Thyroid gland (tissue), 4 donors: ENCODE results near the gene MAMDC4. TPM values are rescaled to one million over a fixed set of nuclear protein-coding genes. Genes with fewer than 3 reads are reported as not detected.
"Not testable (repeated sequence)": the region's sequence is repeated elsewhere in the genome, so short reads cannot be mapped to it uniquely, and the experiment has no call there.

Source experiments
- DNase-seq, 2 donors: peaks; one replicate each; pipeline ENCODE4 v3.0.0-alpha.2; 2019
- H3K27ac ChIP-seq, 3 donors: fragments of 200-600 bp; sonication (generic); 1 replicate in 2 of 3; 2 replicates in 1 of 3; pipeline ENCODE4 v1.5.1; 2016 to 2019; ENCODE audit warnings: mild to moderate bottlenecking in 1 of 3, moderate library complexity in 1 of 3
- H3K27me3 ChIP-seq: fragments of 200-600 bp; sonication (generic); one replicate; pipeline ENCODE4 v1.5.1; 2019
- H3K36me3 ChIP-seq, 2 donors: fragments of 200-600 bp; sonication (generic); one replicate each; pipeline ENCODE4 v1.5.1; 2016 to 2019
- H3K4me1 ChIP-seq, 2 donors: fragments of 200-600 bp; sonication (generic); one replicate each; pipeline ENCODE4 v1.5.1; 2017 to 2019
- H3K4me3 ChIP-seq, 3 donors: fragments of 200-600 bp; sonication (generic); replicated peaks in 1 of 3; 1 replicate in 2 of 3; 2 replicates in 1 of 3; pipeline ENCODE4 v1.5.1; 2016; ENCODE audit warnings: mild to moderate bottlenecking in 1 of 3
- H3K9me3 ChIP-seq: fragments of 200-600 bp; sonication (generic); one replicate; pipeline ENCODE4 v1.5.1; 2017
- POLR2A ChIP-seq, 2 donors: fragments of 450-650 bp; IDR thresholded peaks; one replicate each; pipeline ENCODE4 v1.6.1; 2017; ENCODE audit warnings: antibody characterized with exemption in 2 of 2, mild to moderate bottlenecking in 2 of 2, moderate library complexity in 1 of 2
- WGBS, 2 donors: methylation state at CpG; one replicate each; pipeline ENCODE4 v1.1.5; 2017; 5-methylcytosine and 5-hydroxymethylcytosine counted together
- intact Hi-C: fragments of 100-400 bp; cut with DNase I; formaldehyde crosslinking; loops from one replicate; pipeline ENCODE4 v1.15.1; 2023
- total RNA-seq, 4 donors: library from RNA; depleted of rRNA; stranded (reverse); fragments of >200 nt; gene quantifications; one replicate each; pipeline ENCODE4 v1.2.3, GENCODE V29; 2016
- TF ChIP-seq, protein P1 (sequence below), 6 experiments: fragments of 200-600 bp in 3 of 6; fragments of 450-650 bp in 3 of 6; sonication (generic) in 3 of 6; IDR thresholded peaks; one replicate each; pipeline ENCODE4 v1.5.1; 2016 to 2019; ENCODE audit warnings: antibody characterized with exemption in 6 of 6, mild to moderate bottlenecking in 2 of 6, inconsistent platforms in 1 of 6, moderate library complexity in 1 of 6

The MAMDC4 gene
- total RNA-seq, 4 donors from 2014 or later: 4.1 to 20.4 (median 9.0) TPM

DNA sequence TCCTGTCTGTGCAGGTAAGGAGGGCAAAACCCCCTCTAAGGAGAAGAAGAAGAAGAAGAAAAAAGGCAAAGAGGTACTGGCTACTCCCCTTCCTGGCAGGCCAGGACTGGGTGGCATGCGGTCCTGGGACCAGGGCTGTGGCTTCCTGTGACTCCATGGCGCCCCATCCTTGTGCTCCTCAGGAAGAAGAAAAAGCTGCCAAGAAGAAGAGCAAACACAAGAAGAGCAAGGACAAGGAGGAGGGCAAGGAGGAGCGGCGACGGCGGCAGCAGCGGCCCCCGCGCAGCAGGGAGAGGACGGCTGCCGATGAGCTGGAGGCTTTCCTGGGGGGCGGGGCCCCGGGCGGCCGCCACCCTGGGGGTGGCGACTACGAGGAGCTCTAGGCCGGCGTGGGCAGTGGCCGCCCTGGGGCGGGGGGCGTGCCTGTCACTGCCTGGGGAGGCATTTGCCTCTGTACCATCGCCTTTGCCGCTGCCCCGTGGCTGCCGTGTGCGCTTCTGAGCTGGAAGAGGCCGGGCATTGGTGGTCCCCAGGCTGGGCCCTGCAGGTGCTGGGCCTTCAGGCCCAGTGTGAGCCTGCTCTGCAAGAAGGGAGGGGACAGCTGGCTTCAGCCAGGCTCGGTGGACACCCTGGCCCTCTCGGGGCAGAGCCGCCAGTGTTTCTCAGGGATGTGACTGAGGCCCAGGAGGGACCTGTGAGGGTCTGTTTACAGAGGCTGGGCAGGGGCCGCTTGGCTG lies 11.8 kb upstream of the MAMDC4 start:
- Histone ChIP-seq H3K9me3 (no peaks in the 10 kb centered on the region), H3K27me3 (no peaks in the 10 kb centered on the region), H3K4me3 (no peak overlapping the region), H3K36me3 (peaks cover 3 to 11% of the 10 kb centered on the region in 2 donors), H3K4me1 (peaks cover 33 to 37% of the 10 kb centered on the region in 2 donors), H3K27ac (no peak overlapping the region)
- WGBS, 2 donors: 74 to 75% methylated on average over 18 to 23 of the region's 32 CpGs
- TF ChIP-seq POLR2A (IDR thresholded peaks at IDR 0.05): no peak
- TF ChIP-seq, protein P1, sequence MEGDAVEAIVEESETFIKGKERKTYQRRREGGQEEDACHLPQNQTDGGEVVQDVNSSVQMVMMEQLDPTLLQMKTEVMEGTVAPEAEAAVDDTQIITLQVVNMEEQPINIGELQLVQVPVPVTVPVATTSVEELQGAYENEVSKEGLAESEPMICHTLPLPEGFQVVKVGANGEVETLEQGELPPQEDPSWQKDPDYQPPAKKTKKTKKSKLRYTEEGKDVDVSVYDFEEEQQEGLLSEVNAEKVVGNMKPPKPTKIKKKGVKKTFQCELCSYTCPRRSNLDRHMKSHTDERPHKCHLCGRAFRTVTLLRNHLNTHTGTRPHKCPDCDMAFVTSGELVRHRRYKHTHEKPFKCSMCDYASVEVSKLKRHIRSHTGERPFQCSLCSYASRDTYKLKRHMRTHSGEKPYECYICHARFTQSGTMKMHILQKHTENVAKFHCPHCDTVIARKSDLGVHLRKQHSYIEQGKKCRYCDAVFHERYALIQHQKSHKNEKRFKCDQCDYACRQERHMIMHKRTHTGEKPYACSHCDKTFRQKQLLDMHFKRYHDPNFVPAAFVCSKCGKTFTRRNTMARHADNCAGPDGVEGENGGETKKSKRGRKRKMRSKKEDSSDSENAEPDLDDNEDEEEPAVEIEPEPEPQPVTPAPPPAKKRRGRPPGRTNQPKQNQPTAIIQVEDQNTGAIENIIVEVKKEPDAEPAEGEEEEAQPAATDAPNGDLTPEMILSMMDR (IDR thresholded peaks at IDR 0.05): no peak
- no peak for DNase-seq
- intact Hi-C loops: loop anchor here (10.0 kb wide), 1 partner anchor 194 kb away; the partner anchor contains the start of gene FUT7

DNA sequence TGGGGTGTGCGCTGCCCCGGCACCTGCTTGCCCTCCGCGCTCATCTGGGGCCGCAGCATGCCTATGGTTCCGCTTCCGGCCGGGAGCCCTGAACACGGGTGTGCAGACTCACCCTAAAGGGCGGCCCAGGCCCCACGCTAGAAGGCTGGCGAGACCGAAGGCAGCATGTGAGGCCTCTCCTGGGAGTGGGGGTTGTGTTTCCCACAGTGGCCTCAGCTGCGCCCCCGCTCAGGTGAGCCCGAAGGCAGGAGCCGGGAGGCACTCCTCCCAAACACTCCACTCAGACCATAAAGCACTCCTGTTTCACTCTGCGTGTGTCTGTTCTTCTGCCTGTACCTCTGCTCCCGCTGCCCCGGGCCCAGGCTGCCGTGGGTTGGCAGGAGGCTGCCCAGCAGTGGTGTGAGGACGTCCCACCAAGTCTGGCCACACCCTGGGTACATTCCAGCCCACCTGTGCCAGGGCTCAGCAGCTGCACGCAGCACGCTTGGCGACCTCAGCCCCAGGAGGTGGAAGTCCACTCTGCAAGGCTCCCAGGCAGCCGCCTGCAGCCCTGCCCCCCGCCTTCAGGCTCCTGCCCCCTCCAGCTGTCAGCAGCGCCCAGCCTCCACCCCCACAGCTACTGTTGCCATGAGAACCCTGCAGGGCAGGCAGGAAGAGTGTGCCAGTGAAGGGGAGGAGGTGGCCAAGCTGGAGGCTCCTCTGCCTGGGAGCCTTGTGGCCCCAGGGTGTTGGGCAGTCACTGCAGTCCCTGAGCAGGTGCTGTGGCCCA lies 11.1 kb upstream of the MAMDC4 start:
- peak; percentile 83 to 88 for DNase-seq
- no peak for TF ChIP-seq POLR2A (IDR thresholded peaks at IDR 0.05)
- TF ChIP-seq, protein P1 (IDR thresholded peaks at IDR 0.05): peak in 1 of 6 experiments; percentile 12
- H3K27ac ChIP-seq: no peak overlapping the region
- peaks cover 3 to 11% of the 10 kb centered on the region in 2 donors for H3K36me3 ChIP-seq
- peaks cover 33 to 42% of the 10 kb centered on the region in 2 donors for H3K4me1 ChIP-seq
- WGBS, 2 donors: 61 to 68% methylated on average over 16 to 24 of the region's 28 CpGs
- H3K4me3 ChIP-seq: no peak overlapping the region
- no peaks in the 10 kb centered on the region for H3K27me3 ChIP-seq
- no peaks in the 10 kb centered on the region for H3K9me3 ChIP-seq
- intact Hi-C loops: loop anchor here (10.0 kb wide), 1 partner anchor 194 kb away; the partner anchor contains the start of gene FUT7

DNA sequence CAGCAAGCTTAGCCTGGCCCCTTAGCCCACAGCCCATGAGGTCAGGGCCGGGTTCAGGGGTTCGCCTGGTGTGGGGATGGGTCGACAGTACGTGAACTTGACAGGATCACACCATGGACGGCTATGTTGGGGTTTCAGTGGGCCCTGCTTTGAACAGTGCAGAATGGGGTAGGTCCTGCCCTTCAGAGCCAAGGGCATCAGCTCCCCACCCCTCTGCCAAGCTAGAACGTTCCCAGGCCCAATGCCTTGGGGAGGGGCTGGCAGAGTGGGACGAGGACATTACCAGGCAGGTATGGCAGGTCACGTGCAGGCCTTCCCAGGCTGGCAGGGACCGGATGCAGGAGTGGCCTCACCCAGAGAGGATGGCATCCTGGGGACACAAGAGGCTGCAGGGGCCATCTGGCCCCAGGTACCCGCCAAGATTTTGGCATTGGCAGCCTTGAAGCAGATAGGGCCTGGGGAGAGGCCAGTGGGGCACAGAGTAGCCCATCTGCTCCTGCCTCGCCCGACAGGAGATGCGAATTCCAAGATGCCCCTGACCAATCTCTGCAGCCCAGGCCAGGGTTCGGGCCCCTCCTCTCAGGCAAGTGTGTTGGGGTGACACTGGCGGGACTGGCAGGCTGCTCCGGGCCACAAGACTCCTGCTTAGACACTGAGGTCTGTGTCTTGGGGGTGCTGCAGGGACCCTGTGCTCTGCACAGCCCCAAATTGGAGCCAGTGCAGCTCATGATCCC lies 10.3 kb upstream of the MAMDC4 start:
- peaks cover 33 to 48% of the 10 kb centered on the region in 2 donors for H3K4me1 ChIP-seq

DNA sequence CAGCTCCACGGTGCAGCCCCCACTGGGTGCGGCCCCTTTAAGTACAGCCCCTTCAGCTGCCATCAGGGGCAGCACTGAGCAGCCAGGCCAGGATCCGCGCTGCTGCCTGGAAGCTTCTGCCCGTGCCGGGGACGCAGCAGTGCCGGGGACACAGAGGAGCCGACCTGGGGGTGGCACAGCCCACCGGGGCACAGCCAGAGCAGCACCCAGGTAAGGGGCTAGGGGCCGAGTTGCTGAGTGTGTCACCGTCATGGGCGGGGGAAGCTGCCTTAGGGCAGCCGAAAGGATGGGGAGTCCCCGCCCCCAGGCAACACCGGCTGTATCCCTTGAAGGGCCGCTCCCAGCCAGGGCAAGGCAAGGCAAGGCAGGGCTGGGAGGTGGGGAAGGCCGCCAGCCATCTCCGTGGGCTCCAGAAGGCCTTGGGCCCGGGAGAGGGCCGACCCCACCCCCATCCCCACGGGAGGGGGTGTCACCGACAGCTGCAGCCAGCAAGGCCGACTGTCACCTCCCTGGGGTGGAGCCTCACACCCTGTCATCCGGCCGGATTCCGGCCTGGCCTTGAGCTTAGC lies 9.7 kb upstream of the MAMDC4 start, which contains the start of gene AJM1:
TSS of gene AJM1 (plus strand) at position 99 of the 569 bp plus-strand sequence. CDS start 1,937 bp downstream, outside the sequence.
- H3K27me3 ChIP-seq, H3K9me3 ChIP-seq, H3K27ac ChIP-seq: not testable (repeated sequence)
- DNase-seq: peak; percentile 75 to 80
- intact Hi-C loops: loop anchor here (10.0 kb wide), 1 partner anchor 192 kb away; the partner anchor contains the start of gene FUT7
- H3K36me3 ChIP-seq: peaks cover 3 to 11% of the 10 kb centered on the region in 2 donors
- peaks cover 39 to 55% of the 10 kb centered on the region in 2 donors for H3K4me1 ChIP-seq
- no CpG with 5 or more reads among the region's 27 CpGs for WGBS, 2 donors
- H3K4me3 ChIP-seq: peak within 1 kb of the TSS in 1 of 3 donors; percentile 26
- TF ChIP-seq, protein P1 (IDR thresholded peaks at IDR 0.05): peak; percentile 68 to 92 (median 87)
- peak in 1 of 2 donors; percentile 24 for TF ChIP-seq POLR2A (IDR thresholded peaks at IDR 0.05)

More for the DNA sequence above, 10.3 kb upstream of the MAMDC4 start:
- peak; percentile 40 to 48 for DNase-seq
- H3K9me3 ChIP-seq, H3K27me3 ChIP-seq, H3K27ac ChIP-seq, H3K4me3 ChIP-seq: not testable (repeated sequence)
- H3K36me3 ChIP-seq: peaks cover 3 to 11% of the 10 kb centered on the region in 2 donors
- intact Hi-C loops: loop anchor here (10.0 kb wide), 1 partner anchor 193 kb away; the partner anchor contains the start of gene FUT7
- WGBS, 2 donors: 54 to 90% methylated on average over 5 to 14 of the region's 16 CpGs

DNA sequence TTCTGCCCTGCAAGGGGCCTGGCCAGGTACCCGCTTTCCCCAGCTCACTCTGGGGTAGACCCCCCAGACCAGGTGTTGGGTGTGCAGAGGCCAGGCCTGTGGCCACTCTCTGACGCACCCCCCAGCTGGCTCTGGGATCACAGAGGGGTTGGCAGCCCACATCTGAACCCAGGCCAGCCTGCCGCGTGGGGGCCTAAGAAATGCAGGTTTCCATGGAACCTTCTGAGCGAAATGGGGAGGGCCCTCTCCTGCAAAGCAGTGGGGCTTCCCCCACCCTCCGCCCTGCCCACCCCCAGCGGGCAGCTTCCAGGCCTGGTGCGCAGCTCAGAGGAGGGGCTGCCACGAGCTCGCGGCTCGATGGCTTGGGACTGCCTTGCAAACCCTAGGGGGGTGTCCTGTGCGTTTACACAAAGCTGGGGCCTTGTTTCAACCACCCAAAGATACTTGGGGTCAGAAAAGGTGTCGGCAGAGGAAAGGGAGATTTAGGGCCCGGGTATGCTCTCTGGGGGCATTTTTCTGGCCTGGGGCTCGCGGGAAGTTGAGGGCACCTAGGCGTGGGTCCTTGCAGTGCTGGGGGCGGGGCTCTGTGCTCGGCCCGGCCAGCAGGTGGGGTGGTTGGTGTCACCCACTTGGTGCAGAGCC lies 8.9 kb upstream of the MAMDC4 start:
- H3K9me3 ChIP-seq, H3K27ac ChIP-seq, H3K27me3 ChIP-seq, DNase-seq, H3K4me3 ChIP-seq: not testable (repeated sequence)
- 7 to 26% methylated on average over 8 to 9 of the region's 21 CpGs for WGBS, 2 donors
- intact Hi-C loops: loop anchor here (10.0 kb wide), 1 partner anchor 192 kb away; the partner anchor contains the start of gene FUT7
- Histone ChIP-seq H3K4me1 (peaks cover 40 to 56% of the 10 kb centered on the region in 2 donors), H3K36me3 (peaks cover 3 to 11% of the 10 kb centered on the region in 2 donors)
